HG03103 (cell line): Measurements from ENCODE around the gene SETX.

ENCODE experiments used
- ATAC-seq: cut with Tn5 transposase; IDR thresholded peaks from one replicate; pipeline ENCODE4 v1.9.1; 2021; ENCODE audit warnings: low read depth; ENCODE audit not compliant: unreplicated experiment

The SETX gene

GRCh38 chr9:132241840-132242620 is 112.8 kb downstream of the SETX start:
- ATAC-seq = no peak

- no peak for ATAC-seq
Observed at GRCh38 chr9:132241483-132241839, 113.3 kb downstream of the SETX start.

- peak; percentile 66 for ATAC-seq
Observed at GRCh38 chr9:132240841-132241482, 113.8 kb downstream of the SETX start.

- ATAC-seq = no peak
Observed at GRCh38 chr9:132239999-132240840, 114.6 kb downstream of the SETX start.

GRCh38 chr9:132239518-132239917 is 115.3 kb downstream of the SETX start:
- ATAC-seq = no peak

GRCh38 chr9:132238992-132239391 is 115.8 kb downstream of the SETX start:
- no peak for ATAC-seq

- ATAC-seq = no peak
Observed at GRCh38 chr9:132238026-132238972, 116.5 kb downstream of the SETX start.

- no peak for ATAC-seq
Observed at GRCh38 chr9:132237481-132237880, 117.3 kb downstream of the SETX start.

GRCh38 chr9:132236662-132237311 is 118.0 kb downstream of the SETX start:
- ATAC-seq = no peak

GRCh38 chr9:132235894-132236661 is 118.7 kb downstream of the SETX start:
- ATAC-seq = no peak

- no peak for ATAC-seq
Observed at GRCh38 chr9:132235125-132235524, 119.7 kb downstream of the SETX start.

- no peak for ATAC-seq
Observed at GRCh38 chr9:132234535-132234934, 120.3 kb downstream of the SETX start.

GRCh38 chr9:132233138-132233537 is 121.6 kb downstream of the SETX start:
- no peak for ATAC-seq

- no peak for ATAC-seq
Observed at GRCh38 chr9:132232522-132232921, 122.3 kb downstream of the SETX start.

- ATAC-seq = no peak
Observed at GRCh38 chr9:132231019-132231701, 123.6 kb downstream of the SETX start.

GRCh38 chr9:132230605-132231004 is 124.2 kb downstream of the SETX start:
- ATAC-seq = no peak

GRCh38 chr9:132228062-132228461 is 126.7 kb downstream of the SETX start:
- no peak for ATAC-seq
